T47D (cell line): Measurements from ENCODE around the gene ANKMY1.

ENCODE experiments used
- DNase-seq, 2 experiments: peaks; one replicate each; pipeline versions ENCODE4 v3.0.0 to v3.0.0-alpha.2; 2011 to 2012; ENCODE audit warnings: low read depth in 1 of 2, low spot score in 1 of 2
- JUND ChIP-seq: IDR thresholded peaks from 2 replicates; pipeline ENCODE4 v1.6.1; 2012; ENCODE audit warnings: low read depth
- in situ Hi-C: cut with HindIII; loops from 2 replicates; pipeline ENCODE4 v1.10.0; 2016; ENCODE audit warnings: low sequenced_read_pairs, low pct_unique_long_range_greater_than_20kb

The ANKMY1 gene

DNA sequence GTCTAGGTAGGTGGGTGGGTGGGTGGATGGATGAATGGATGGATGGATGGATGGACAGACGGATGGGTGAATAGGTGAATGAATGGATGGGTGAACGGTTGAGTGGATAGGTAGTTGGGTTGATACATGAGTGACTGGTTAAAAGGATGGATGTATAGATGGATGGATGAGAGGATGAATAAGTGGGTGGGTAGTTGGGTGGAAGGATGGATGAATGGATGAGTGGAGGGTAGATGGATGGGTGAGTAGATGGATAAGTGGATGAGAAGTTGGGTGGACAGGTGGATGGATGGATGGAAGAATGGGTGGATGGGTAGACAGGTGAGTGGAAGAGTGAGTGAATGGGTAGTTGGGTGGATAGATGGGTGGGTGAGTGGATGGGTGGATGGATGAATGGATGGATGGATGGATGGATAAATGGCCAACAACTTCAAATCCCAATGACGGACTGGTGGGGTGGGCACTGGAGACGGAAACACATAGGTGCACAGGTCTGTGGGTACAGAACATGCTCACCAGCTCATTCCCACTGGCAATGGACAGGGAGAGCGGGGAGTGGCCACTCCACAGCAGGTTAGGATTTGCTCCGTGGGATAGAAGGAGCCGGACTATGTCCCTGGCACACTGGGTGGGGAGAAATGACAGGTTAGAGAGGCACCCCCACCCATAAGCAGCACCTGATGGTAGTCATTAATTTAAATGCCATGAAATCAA lies 48.8 kb downstream of the ANKMY1 start:
- no peak for DNase-seq
- in situ Hi-C loops: no loop called here

DNA sequence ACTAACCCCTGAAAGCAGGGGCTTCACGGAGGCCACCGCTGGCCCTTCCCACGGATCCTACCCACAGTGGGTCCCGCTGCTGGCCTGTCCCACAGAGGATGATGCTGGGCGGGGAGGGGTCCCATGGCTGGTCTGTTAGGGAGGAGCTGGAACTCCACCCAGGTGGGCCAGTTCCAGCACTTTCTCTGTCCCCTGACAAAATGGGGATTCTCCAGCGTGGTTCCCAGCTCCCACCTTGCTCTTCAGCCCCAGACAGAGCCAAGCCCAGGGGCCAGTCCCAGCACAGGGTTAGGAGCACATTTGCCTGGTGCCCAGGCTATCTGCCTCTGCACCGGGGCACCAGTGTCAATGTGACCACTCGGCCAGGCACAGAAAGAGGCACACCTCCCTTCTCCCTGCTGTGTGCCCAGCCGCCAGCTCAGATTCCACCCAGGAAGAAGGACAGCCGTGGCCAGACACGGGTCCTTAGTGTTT lies 50.0 kb downstream of the ANKMY1 start:
- DNase-seq: no peak
- in situ Hi-C loops: no loop called here
- no peak for TF ChIP-seq JUND

More for the DNA sequence above, 48.8 kb downstream of the ANKMY1 start:
- no peak for TF ChIP-seq JUND

DNA sequence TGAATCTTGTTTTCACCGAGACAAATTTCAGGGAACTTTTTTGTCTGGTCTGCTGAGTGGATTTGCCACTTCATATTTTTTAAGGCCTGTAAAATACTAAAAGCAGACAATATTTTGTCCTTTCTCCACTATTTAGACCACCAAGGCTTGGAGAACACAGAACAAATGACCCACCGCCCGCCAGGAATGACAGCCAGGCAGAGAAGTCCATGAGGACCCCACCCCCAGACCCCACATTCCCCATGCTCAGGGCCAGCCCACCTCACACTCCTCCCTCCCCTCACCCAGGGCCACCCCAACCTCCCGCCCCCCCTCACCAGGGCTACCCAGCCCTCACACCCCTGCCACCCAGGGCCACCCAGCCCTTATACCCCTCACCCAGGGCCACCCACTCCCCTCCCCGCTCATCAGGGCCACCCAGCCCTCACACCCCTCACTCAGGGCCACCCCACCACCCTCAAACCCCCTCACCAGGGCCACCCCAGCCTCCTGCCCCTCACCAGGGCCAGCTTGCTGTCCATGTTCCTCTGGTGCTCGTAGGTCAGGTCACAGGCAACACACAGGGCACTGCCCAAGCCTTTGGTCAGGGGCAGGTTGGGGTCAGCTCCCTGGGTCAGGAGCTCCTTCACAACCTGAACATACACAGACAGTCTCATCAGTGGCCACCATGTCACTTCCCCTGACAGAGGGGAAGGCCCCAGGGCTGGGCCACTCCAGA lies 50.6 kb downstream of the ANKMY1 start:
- no peak for TF ChIP-seq JUND
- DNase-seq: no peak
- in situ Hi-C loops: no loop called here

DNA sequence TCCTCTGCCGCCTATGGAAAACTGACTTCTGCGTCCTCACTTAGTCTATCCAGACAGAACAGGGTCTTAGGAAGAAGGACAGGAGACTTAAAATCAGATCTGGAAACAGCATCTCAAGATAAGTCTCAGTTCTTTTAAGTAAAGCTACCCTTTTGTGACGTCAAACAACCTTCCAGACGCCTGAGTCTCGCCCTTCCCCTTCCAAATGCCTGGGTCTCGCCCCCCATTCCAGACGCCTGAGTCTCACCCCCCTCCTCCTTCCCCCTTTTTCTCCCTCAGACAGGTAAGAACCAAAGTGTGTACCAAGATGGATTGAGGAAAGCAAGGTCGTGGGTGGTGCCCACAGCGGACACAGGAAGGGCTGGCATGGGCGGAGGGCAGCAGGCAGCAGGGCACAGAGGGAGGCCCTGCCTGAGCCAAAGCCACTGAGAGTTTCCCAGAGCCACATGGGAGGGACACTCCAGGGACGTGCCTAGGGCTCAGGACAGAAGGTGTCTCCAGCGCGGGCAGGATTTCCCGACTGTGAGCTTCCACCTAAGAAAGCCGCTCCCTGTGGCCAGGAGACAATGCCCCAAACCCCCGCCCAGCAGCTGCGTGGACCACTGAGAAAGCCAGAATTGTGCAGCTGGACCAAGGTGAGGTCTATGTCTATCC lies 51.3 kb downstream of the ANKMY1 start:
- TF ChIP-seq JUND: no peak
- no peak for DNase-seq
- in situ Hi-C loops: no loop called here

DNA sequence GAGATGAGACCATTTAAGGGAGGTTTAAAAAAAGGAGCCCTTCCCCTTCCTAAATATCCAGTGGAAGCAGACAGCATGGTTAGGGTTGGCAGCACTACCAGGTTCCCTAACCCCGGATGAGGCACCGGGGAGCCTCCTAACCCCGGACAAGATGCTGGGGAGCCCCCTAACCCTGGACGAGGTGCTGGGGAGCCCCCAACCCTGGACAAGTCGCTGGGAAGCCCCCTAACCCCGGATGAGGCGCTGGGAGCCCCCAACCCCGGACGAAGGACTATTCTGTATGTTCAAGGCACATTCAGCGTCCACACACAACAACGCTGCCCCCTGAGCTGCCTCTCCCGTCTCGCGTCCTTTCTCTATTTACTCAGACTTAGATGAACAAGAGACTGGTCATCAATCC lies 51.9 kb downstream of the ANKMY1 start:
- in situ Hi-C loops: no loop called here
- no peak for TF ChIP-seq JUND
- no peak for DNase-seq

DNA sequence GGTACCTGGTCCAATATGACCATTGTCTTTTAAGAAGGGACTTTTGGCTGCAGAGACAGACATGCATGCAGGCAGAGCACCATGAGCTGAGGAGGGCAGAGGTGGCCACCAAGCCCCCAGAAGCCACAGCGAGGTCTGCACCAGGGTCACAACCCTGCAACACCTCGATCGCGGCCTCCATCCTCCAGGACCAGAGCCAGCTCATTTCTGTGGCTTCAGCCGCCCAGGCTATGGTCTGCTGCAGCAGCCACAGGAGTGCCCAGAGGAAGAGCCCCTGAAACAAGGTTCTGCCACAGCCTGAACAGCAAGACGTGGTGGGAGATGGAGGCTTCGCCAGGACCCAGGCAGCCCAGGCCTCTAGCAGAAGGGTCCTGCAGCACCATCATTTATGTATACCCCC lies 53.9 kb downstream of the ANKMY1 start:
- DNase-seq: no peak
- in situ Hi-C loops: no loop called here
- TF ChIP-seq JUND: no peak

DNA sequence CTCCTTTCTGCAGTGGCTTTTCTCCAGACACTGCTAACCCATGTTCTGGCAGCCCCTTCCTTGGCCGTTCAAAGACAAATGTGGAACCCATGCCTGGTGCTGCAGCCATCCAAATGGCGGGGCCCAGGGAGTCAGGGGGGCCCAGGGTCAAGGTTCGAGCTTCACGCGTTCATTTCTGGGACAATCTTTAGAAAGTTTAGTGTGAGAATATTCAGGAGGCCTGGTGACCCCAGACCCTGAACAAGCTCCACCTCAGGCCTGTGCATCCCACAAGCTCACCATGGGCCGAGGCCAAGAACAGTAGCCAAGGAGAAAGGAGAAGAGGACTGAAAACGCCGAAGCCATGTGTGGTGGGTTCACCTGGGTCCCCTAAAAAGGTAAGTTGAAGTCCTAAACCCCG lies 54.4 kb downstream of the ANKMY1 start:
- no peak for DNase-seq
- TF ChIP-seq JUND: no peak
- in situ Hi-C loops: no loop called here

DNA sequence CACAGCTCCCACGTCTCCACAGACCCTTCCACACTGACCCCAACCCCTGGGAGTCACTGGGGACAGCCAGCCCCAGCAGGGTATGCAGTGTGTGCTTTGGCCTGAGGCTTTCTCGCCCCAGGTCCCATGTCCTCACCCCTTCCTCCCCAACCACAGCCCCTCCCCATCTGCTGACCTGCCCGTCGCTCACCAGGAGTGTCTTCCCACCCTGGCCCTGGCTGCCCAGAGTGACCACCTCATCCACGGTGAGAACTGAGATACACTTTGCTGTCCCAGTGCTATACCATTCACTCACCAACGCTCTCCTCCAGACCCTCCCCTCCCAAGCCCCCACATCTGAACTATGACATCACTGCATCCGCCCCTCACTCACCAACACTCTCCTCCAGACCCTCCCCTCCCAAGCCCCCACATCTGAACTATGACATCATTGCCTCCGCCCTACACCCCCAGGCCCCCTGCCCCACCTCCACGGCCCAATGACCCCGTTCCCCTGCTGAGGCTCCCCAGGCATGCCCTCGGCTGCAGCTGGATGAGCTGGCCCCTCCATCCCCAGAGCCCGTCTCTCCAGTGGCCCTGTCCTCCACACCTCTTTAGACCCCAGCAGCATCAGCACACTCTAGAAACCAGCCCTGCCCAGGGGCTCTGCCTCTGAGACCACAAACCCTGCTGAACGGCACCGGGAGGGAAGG lies 55.2 kb downstream of the ANKMY1 start:
- DNase-seq: no peak
- no peak for TF ChIP-seq JUND
- in situ Hi-C loops: no loop called here

DNA sequence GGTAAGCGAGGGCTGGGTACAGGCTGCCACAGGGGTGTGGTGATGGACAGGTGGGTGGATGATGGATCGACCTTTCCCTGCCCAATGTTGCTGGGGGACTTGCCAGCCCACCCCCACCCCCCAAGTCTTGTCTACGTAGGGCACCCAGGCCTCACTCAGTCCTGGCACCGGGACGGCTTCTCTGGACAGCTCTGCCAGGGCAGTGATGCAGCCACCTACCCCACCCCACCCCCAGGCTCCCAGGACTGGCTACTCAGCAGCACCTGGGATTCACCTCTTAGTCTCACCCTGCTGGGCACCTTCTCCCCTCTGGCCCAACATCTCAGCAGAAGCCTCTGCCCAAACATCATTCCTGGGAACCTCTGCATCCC lies 55.7 kb downstream of the ANKMY1 start:
- in situ Hi-C loops: no loop called here
- DNase-seq: no peak
- TF ChIP-seq JUND: no peak

DNA sequence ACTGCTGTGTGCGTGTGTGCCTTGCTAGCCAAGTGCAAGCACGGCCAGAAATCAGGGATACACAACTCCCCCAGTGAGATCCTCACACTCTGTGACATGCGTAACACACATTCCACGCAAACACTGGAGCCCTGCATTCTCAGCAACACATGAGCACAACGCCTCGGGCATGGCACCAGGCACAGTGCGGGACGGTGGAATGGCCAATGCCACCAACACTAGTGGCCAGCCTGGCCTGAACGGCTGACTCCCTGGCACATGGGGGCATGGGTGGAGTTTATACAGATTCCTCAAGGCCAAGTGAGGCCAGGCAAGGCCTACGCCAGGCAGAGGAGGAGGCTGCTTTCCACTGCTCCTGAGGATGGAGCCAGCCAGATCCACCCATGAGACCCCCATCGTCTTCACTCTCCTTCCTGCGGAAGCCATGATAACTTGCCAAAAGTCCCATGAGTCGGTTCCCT lies 56.2 kb downstream of the ANKMY1 start:
- DNase-seq: no peak
- TF ChIP-seq JUND: no peak
- in situ Hi-C loops: no loop called here

DNA sequence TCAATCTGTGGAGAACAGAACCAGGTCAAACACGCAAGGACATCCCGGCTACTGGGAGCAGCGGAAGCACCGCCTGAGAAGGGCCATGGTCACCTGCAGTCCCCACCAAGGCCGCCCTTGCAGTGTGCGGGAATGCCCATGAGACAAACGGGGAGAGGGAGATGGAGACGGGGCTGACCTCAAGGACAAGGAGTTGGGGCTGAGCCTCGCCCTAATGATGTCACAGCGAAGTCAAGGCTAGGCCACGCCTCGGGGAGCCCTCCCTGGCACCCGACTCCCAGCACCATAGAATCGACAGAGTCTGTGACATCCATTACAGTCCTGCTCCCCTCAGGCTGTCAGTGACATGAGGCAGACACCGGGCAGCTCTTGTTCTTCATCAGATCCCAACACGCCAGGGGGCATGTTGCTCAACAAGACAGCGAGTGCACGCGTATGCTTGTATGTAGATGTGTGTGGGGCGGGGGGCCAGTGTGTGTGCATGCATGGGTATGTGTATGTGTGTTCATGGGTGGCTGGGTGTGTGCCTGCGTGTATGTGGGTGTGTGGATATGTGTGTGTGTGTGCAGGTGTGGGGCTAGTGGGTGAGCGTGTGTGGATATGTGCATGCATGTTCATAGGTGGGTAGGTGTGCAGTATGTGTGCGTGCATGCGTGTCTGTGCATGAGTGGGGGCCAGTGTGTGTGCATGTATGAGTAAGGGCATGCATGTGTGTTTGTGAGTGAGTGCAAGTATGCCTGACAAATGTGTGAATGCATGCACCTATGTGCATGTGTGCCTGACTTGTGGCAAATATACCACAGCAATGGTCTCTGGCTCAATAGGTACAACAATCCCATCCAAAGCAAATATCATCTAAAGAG lies 57.0 kb downstream of the ANKMY1 start:
- in situ Hi-C loops: no loop called here
- TF ChIP-seq JUND: no peak
- no peak for DNase-seq
